Measurements from ENCODE around the gene UBAP1L. TPM values are rescaled to one million over a fixed set of nuclear protein-coding genes. Genes with fewer than 3 reads are reported as not detected.
"Not testable (repeated sequence)": the region's sequence is repeated elsewhere in the genome, so short reads cannot be mapped to it uniquely, and the experiment has no call there.

UBAP1L gene
- total RNA-seq (0.61 TPM), polyA plus RNA-seq (6.1 TPM)
- long read RNA-seq, donor 1: 0 reads
- long read RNA-seq, donor 2: 0 reads
- long read RNA-seq, donor 3: 0 reads
- long read RNA-seq, donor 4: 0 reads
- long read RNA-seq, donor 5: 0 reads
- long read RNA-seq, donor 6, full-length matches to known transcripts: 1 of 1 reads
- long read RNA-seq, donor 6, partial matches to known transcripts: 0 of 1 reads
- long read RNA-seq, donor 6, other reads (novel, unspliced or antisense): 0 of 1 reads
- long read RNA-seq, donor 7: 0 reads
- long read RNA-seq, donor 8: 0 reads
- long read RNA-seq, donor 9: 0 reads
- long read RNA-seq, donor 10, full-length matches to known transcripts: 1 of 1 reads
- long read RNA-seq, donor 10, partial matches to known transcripts: 0 of 1 reads
- long read RNA-seq, donor 10, other reads (novel, unspliced or antisense): 0 of 1 reads

GRCh38 chr15:65115086-65115485, at the start of gene UBAP1L:
Gene UBAP1L, minus strand, starts transcription at chr15:65115200. Its CDS starts 8,985 bp downstream, at chr15:65106215.
- no peak within 1 kb of the TSS for H3K4me3 ChIP-seq (ENCODE audit: low read length in 2 of 2)
- H3K27ac ChIP-seq (ENCODE audit: low read depth in 1 of 2, low read length in 1 of 2): no peak within 1 kb of the TSS
- no peaks in the 10 kb centered on the region for H3K9me3 ChIP-seq (ENCODE audit: control insufficient read depth in 2 of 2, insufficient read depth in 1 of 2, low read length in 1 of 2)
- WGBS: over 99% methylated on average over 2 of the region's 2 CpGs
- H3K27me3 ChIP-seq (ENCODE audit: control insufficient read depth in 2 of 2, insufficient read depth in 1 of 2, low read length in 1 of 2): no peaks in the 10 kb centered on the region
- DNase-seq (ENCODE audit: low read depth in 6 of 9, low spot score in 9 of 9): no peak
- H3K36me3 ChIP-seq (ENCODE audit: control insufficient read depth in 2 of 2, insufficient read depth in 2 of 2, low read length in 1 of 2): peaks cover 53 to 54% of the 10 kb centered on the region in 2 donors
- H3K4me1 ChIP-seq (ENCODE audit: control insufficient read depth in 2 of 2, insufficient read depth in 2 of 2, low read length in 2 of 2): no peaks in the 10 kb centered on the region

- no peak for DNase-seq (ENCODE audit: low read depth in 6 of 9, low spot score in 9 of 9)
- 96% methylated on average over 1 of the region's 1 CpG for WGBS
- no peak overlapping the region for H3K4me3 ChIP-seq (ENCODE audit: low read length in 2 of 2)
- H3K27ac ChIP-seq (ENCODE audit: low read depth in 1 of 2, low read length in 1 of 2): no peak overlapping the region
- no peaks in the 10 kb centered on the region for H3K4me1 ChIP-seq (ENCODE audit: control insufficient read depth in 2 of 2, insufficient read depth in 2 of 2, low read length in 2 of 2)
- H3K36me3 ChIP-seq (ENCODE audit: control insufficient read depth in 2 of 2, insufficient read depth in 2 of 2, low read length in 1 of 2): peaks cover 15 to 36% of the 10 kb centered on the region in 2 donors
- no peaks in the 10 kb centered on the region for H3K27me3 ChIP-seq (ENCODE audit: control insufficient read depth in 2 of 2, insufficient read depth in 1 of 2, low read length in 1 of 2)
- H3K9me3 ChIP-seq (ENCODE audit: control insufficient read depth in 2 of 2, insufficient read depth in 1 of 2, low read length in 1 of 2): no peaks in the 10 kb centered on the region
Observed at GRCh38 chr15:65164139-65164538, 49.1 kb upstream of the UBAP1L start.

GRCh38 chr15:65163041-65163440, 48.0 kb upstream of the UBAP1L start:
- WGBS: 99% methylated on average over 4 of the region's 4 CpGs
- Histone ChIP-seq H3K4me1 (ENCODE audit: control insufficient read depth in 2 of 2, insufficient read depth in 2 of 2, low read length in 2 of 2) (no peaks in the 10 kb centered on the region), H3K4me3 (ENCODE audit: low read length in 2 of 2) (no peak overlapping the region), H3K27ac (ENCODE audit: low read depth in 1 of 2, low read length in 1 of 2) (no peak overlapping the region), H3K9me3 (ENCODE audit: control insufficient read depth in 2 of 2, insufficient read depth in 1 of 2, low read length in 1 of 2) (no peaks in the 10 kb centered on the region), H3K27me3 (ENCODE audit: control insufficient read depth in 2 of 2, insufficient read depth in 1 of 2, low read length in 1 of 2) (no peaks in the 10 kb centered on the region), H3K36me3 (ENCODE audit: control insufficient read depth in 2 of 2, insufficient read depth in 2 of 2, low read length in 1 of 2) (peaks cover 16 to 40% of the 10 kb centered on the region in 2 donors)
- no peak for DNase-seq (ENCODE audit: low read depth in 6 of 9, low spot score in 9 of 9)

DNA sequence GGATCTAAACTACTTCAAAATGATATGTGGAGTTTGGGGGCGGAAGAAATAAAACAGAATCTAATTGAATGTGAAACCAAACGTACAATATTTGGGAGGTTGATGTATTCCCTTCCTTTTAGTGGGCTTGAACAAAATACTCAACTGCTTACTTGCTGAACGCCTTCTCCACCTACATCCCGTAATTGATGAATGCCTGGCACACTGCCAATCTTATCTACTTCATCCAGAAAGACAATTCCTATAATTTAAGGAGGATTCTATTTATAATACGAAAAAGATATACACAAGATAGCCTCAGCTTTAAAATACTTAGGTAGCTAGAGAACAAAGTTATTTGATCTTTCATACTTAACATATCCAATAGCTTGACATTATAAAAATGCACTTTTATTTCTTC, 41.7 kb upstream of the UBAP1L start:
- WGBS: 95% methylated on average over 5 of the region's 5 CpGs
- Histone ChIP-seq H3K9me3 (ENCODE audit: control insufficient read depth in 2 of 2, insufficient read depth in 1 of 2, low read length in 1 of 2) (no peaks in the 10 kb centered on the region), H3K36me3 (ENCODE audit: control insufficient read depth in 2 of 2, insufficient read depth in 2 of 2, low read length in 1 of 2) (peaks cover 31 to 59% of the 10 kb centered on the region in 2 donors)

DNA sequence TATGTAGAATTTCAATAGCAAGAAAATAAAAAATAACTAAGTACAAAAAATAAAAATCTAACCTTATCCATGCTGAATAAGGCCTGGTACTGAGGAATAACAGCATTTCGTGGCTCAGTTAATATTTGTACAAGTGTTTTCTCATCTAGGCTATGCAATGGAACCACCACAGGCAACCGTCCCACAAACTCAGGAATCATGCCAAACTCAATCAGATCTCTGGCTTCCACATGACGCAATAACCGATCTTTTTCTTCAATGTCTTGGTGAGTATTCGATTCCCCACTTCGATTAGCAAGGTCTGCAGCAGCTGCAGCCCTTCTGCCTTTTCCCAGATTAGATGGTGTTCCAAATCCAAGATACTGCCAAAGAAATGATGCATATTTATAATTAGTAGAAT, 39.7 kb upstream of the UBAP1L start:
- Histone ChIP-seq H3K4me1 (ENCODE audit: control insufficient read depth in 2 of 2, insufficient read depth in 2 of 2, low read length in 2 of 2) (no peaks in the 10 kb centered on the region), H3K36me3 (ENCODE audit: control insufficient read depth in 2 of 2, insufficient read depth in 2 of 2, low read length in 1 of 2) (peaks cover 39 to 69% of the 10 kb centered on the region in 2 donors), H3K4me3 (ENCODE audit: low read length in 2 of 2) (no peak overlapping the region), H3K27ac (ENCODE audit: low read depth in 1 of 2, low read length in 1 of 2) (no peak overlapping the region), H3K27me3 (ENCODE audit: control insufficient read depth in 2 of 2, insufficient read depth in 1 of 2, low read length in 1 of 2) (no peaks in the 10 kb centered on the region), H3K9me3 (ENCODE audit: control insufficient read depth in 2 of 2, insufficient read depth in 1 of 2, low read length in 1 of 2) (no peaks in the 10 kb centered on the region)
- no peak for DNase-seq (ENCODE audit: low read depth in 6 of 9, low spot score in 9 of 9)
- whole genome bisulfite sequencing: 98% methylated on average over 6 of the region's 6 CpGs

More for the DNA sequence above, 41.7 kb upstream of the UBAP1L start:
- no peak for DNase-seq (ENCODE audit: low read depth in 6 of 9, low spot score in 9 of 9)
- Histone ChIP-seq H3K27me3 (ENCODE audit: control insufficient read depth in 2 of 2, insufficient read depth in 1 of 2, low read length in 1 of 2) (no peaks in the 10 kb centered on the region), H3K4me3 (ENCODE audit: low read length in 2 of 2) (no peak overlapping the region), H3K4me1 (ENCODE audit: control insufficient read depth in 2 of 2, insufficient read depth in 2 of 2, low read length in 2 of 2) (no peaks in the 10 kb centered on the region), H3K27ac (ENCODE audit: low read depth in 1 of 2, low read length in 1 of 2) (no peak overlapping the region)

- Histone ChIP-seq H3K4me3 (ENCODE audit: low read length in 2 of 2) (no peak overlapping the region), H3K4me1 (ENCODE audit: control insufficient read depth in 2 of 2, insufficient read depth in 2 of 2, low read length in 2 of 2) (no peaks in the 10 kb centered on the region), H3K36me3 (ENCODE audit: control insufficient read depth in 2 of 2, insufficient read depth in 2 of 2, low read length in 1 of 2) (peaks cover 10 to 40% of the 10 kb centered on the region in 2 donors), H3K27ac (ENCODE audit: low read depth in 1 of 2, low read length in 1 of 2) (no peak overlapping the region), H3K27me3 (ENCODE audit: control insufficient read depth in 2 of 2, insufficient read depth in 1 of 2, low read length in 1 of 2) (no peaks in the 10 kb centered on the region), H3K9me3 (ENCODE audit: control insufficient read depth in 2 of 2, insufficient read depth in 1 of 2, low read length in 1 of 2) (no peaks in the 10 kb centered on the region)
- 97% methylated on average over 3 of the region's 3 CpGs for WGBS
- no peak for DNase-seq (ENCODE audit: low read depth in 6 of 9, low spot score in 9 of 9)
Observed at GRCh38 chr15:65147902-65148301, 32.9 kb upstream of the UBAP1L start.

DNA sequence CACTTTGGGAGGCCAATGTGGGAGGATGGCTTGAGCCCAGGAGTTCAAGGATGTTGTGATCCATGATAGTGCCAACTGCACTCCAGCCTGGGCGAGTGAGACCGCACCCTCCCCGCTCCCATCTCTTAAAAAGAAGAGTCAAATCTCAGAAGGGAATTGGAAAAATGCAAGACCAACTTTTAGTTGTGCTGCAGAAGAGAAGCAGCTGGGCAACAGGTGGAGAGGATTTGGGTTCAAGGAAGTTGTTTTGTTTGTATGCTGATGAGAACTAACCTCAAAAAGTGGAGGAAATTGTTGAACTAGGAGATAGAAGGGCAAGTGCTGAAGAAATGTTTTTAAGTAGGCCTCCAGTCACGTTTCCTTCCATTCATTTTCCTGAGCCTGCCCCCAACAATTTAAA, 31.4 kb upstream of the UBAP1L start:
- Histone ChIP-seq H3K4me3 (ENCODE audit: low read length in 2 of 2) (no peak overlapping the region), H3K9me3 (ENCODE audit: control insufficient read depth in 2 of 2, insufficient read depth in 1 of 2, low read length in 1 of 2) (no peaks in the 10 kb centered on the region), H3K27me3 (ENCODE audit: control insufficient read depth in 2 of 2, insufficient read depth in 1 of 2, low read length in 1 of 2) (no peaks in the 10 kb centered on the region), H3K36me3 (ENCODE audit: control insufficient read depth in 2 of 2, insufficient read depth in 2 of 2, low read length in 1 of 2) (peaks cover 8 to 34% of the 10 kb centered on the region in 2 donors), H3K4me1 (ENCODE audit: control insufficient read depth in 2 of 2, insufficient read depth in 2 of 2, low read length in 2 of 2) (no peaks in the 10 kb centered on the region), H3K27ac (ENCODE audit: low read depth in 1 of 2, low read length in 1 of 2) (no peak overlapping the region)
- no peak for DNase-seq (ENCODE audit: low read depth in 6 of 9, low spot score in 9 of 9)
- 96% methylated on average over 4 of the region's 4 CpGs for WGBS

GRCh38 chr15:65138631-65139030, 23.6 kb upstream of the UBAP1L start:
- not testable (repeated sequence) for H3K36me3 ChIP-seq (ENCODE audit: control insufficient read depth in 2 of 2, insufficient read depth in 2 of 2, low read length in 1 of 2); DNase-seq (ENCODE audit: low read depth in 6 of 9, low spot score in 9 of 9); H3K4me3 ChIP-seq (ENCODE audit: low read length in 2 of 2); H3K9me3 ChIP-seq (ENCODE audit: control insufficient read depth in 2 of 2, insufficient read depth in 1 of 2, low read length in 1 of 2); H3K27me3 ChIP-seq (ENCODE audit: control insufficient read depth in 2 of 2, insufficient read depth in 1 of 2, low read length in 1 of 2); H3K4me1 ChIP-seq (ENCODE audit: control insufficient read depth in 2 of 2, insufficient read depth in 2 of 2, low read length in 2 of 2); H3K27ac ChIP-seq (ENCODE audit: low read depth in 1 of 2, low read length in 1 of 2)
- 96% methylated on average over 6 of the region's 6 CpGs for WGBS

DNA sequence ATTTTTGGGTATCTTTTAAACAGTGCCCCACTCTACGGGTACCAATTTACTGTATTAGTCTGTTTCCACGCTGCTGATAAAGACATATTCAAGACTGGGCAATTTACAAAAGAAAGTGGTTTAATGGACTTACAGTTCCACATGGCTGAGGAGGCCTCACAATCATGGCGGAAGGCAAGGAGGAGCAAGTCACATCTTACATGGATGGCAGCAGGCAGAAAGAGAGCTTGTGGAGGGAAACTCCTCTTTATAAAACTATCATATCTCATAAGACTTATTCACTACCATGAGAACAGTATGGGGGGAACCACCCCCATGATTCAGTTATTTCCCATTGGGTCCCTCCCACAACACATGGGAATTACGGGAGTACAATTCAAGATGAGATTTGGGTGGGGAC, 22.9 kb upstream of the UBAP1L start:
- not testable (repeated sequence) for H3K27ac ChIP-seq (ENCODE audit: low read depth in 1 of 2, low read length in 1 of 2); H3K9me3 ChIP-seq (ENCODE audit: control insufficient read depth in 2 of 2, insufficient read depth in 1 of 2, low read length in 1 of 2); H3K4me1 ChIP-seq (ENCODE audit: control insufficient read depth in 2 of 2, insufficient read depth in 2 of 2, low read length in 2 of 2); DNase-seq (ENCODE audit: low read depth in 6 of 9, low spot score in 9 of 9); H3K36me3 ChIP-seq (ENCODE audit: control insufficient read depth in 2 of 2, insufficient read depth in 2 of 2, low read length in 1 of 2); H3K27me3 ChIP-seq (ENCODE audit: control insufficient read depth in 2 of 2, insufficient read depth in 1 of 2, low read length in 1 of 2); H3K4me3 ChIP-seq (ENCODE audit: low read length in 2 of 2)
- 97% methylated on average over 4 of the region's 4 CpGs for WGBS
